ENCODE results near the gene DPP7.
"Not testable (repeated sequence)": the region's sequence is repeated elsewhere in the genome, so short reads cannot be mapped to it uniquely, and the experiment has no call there.

DNA sequence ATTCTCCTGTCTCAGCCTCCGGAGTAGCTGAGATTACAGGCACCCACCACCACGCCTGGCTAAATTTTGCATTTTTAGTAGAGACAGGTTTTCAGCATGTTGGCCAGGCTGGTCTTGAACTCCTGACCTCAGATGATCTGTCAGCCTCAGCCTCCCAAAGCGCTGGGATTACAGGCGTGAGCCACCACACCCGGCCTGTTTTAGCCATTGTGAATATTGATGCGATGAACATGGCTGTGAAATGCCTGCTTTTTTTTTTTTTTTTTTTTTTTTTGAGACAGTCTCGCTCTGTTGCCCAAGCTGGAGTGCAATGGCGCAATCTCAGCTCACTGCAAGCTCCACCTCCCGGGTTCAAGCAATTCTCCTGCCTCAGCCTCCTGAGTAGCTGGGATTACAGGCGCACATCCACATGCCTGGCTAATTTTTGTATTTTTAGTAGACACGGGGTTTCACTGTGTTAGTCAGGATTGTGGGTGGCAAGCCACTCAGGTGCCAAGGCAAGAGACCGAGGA is 3.6 kb upstream of the DPP7 start:
- TF ChIP-seq, protein P1, sequence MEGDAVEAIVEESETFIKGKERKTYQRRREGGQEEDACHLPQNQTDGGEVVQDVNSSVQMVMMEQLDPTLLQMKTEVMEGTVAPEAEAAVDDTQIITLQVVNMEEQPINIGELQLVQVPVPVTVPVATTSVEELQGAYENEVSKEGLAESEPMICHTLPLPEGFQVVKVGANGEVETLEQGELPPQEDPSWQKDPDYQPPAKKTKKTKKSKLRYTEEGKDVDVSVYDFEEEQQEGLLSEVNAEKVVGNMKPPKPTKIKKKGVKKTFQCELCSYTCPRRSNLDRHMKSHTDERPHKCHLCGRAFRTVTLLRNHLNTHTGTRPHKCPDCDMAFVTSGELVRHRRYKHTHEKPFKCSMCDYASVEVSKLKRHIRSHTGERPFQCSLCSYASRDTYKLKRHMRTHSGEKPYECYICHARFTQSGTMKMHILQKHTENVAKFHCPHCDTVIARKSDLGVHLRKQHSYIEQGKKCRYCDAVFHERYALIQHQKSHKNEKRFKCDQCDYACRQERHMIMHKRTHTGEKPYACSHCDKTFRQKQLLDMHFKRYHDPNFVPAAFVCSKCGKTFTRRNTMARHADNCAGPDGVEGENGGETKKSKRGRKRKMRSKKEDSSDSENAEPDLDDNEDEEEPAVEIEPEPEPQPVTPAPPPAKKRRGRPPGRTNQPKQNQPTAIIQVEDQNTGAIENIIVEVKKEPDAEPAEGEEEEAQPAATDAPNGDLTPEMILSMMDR (IDR thresholded peaks at IDR 0.05; ENCODE audit: insufficient read depth, low read length): not testable (repeated sequence)
- not testable (repeated sequence) for TF ChIP-seq POLR2AphosphoS5 (IDR thresholded peaks at IDR 0.05; ENCODE audit: low read depth)

All from HL-60 (cell line).